Stimulated activated CD8-positive, alpha-beta memory T cell treated with anti-CD3 and anti-CD28 coated beads, Interleukin-4, amount 100 ng/mL, for 1 hour (primary cell): Measurements from ENCODE around the gene PPP1R10.
A peak's percentile ranks its signal among the peaks of the same experiment; 100 is the strongest.

Experiments used
- DNase-seq, 2 donors: peaks; one replicate each; pipeline ENCODE4 v3.0.0-alpha.2; 2020; ENCODE audit warnings: low read depth in 2 of 2, low spot score in 1 of 2

The PPP1R10 gene

GRCh38 chr6:30557683-30557981 lies 59.4 kb downstream of the PPP1R10 start:
- DNase-seq = peak in 1 of 2 donors; percentile 33

GRCh38 chr6:30556906-30557682 lies 59.9 kb downstream of the PPP1R10 start, which contains the start of gene PRR3:
Gene PRR3 (plus strand): TSS chr6:30557295. CDS start chr6:30557345, 50 bp downstream.
- DNase-seq = peak; percentile 70 to 71

- DNase-seq = peak; percentile 97 to 99
Measured at GRCh38 chr6:30556066-30556905, 60.8 kb downstream of the PPP1R10 start, which contains the start of gene GNL1. Gene GNL1 (minus strand): TSS chr6:30556489. CDS start chr6:30556203, 286 bp downstream.

GRCh38 chr6:30555816-30556065 lies 61.3 kb downstream of the PPP1R10 start:
- DNase-seq = no peak

GRCh38 chr6:30554962-30555815 lies 61.9 kb downstream of the PPP1R10 start:
- DNase-seq = no peak

GRCh38 chr6:30554404-30554803 lies 62.6 kb downstream of the PPP1R10 start:
- no peak for DNase-seq
